Naive thymus-derived CD4-positive, alpha-beta T cell (primary cell): ENCODE measurements around the gene MKRN2OS. TPM values are rescaled to one million over a fixed set of nuclear protein-coding genes. Genes with fewer than 3 reads are reported as not detected.

Source experiments
- ATAC-seq: fragments of 150-1000 bp; cut with Tn5 transposase; 2 replicates; pipeline ENCODE4 v1.10.0; 2021; ENCODE audit warnings: mild to moderate bottlenecking, moderate library complexity
- CTCF ChIA-PET: fragments of 350-600 bp; sonication (Branson Sonifier 250); formaldehyde crosslinking; loops from one replicate; lab custom pipeline; 2021; ENCODE audit warnings: antibody characterized with exemption; lab: Charles Lee
- POLR2A ChIA-PET: fragments of 350-600 bp; sonication (Branson Sonifier 250); formaldehyde crosslinking; loops from one replicate; lab custom pipeline; 2021; ENCODE audit warnings: antibody characterized with exemption, inconsistent platforms; lab: Charles Lee
- DNase-seq, 9 donors: peaks; one replicate each; pipeline versions ENCODE4 v3.0.0 to v3.0.0-alpha.2; 2020 to 2022; ENCODE audit warnings: mixed read lengths in 1 of 9
- H3K27ac ChIP-seq: one replicate; pipeline ENCODE4 v1.7.0; 2013; ENCODE audit warnings: mild to moderate bottlenecking, low read depth, low read length, moderate library complexity
- H3K27me3 ChIP-seq, 2 donors: one replicate each; pipeline ENCODE4 v1.7.0; 2013; ENCODE audit warnings: low read length in 2 of 2, mild to moderate bottlenecking in 2 of 2, moderate library complexity in 2 of 2; ENCODE audit not compliant: control insufficient read depth in 2 of 2, insufficient read depth in 2 of 2
- H3K36me3 ChIP-seq, 3 experiments: 1 replicate in 2 of 3; 2 replicates in 1 of 3; pipeline ENCODE4 v1.7.0; 2013; ENCODE audit warnings: low read length in 3 of 3, mild to moderate bottlenecking in 3 of 3, moderate library complexity in 1 of 3; ENCODE audit not compliant: insufficient read depth in 3 of 3, control insufficient read depth in 2 of 3
- H3K4me1 ChIP-seq, 2 donors: one replicate each; pipeline ENCODE4 v1.7.0; 2013; ENCODE audit warnings: low read length in 2 of 2, mild to moderate bottlenecking in 2 of 2, moderate library complexity in 1 of 2; ENCODE audit not compliant: control insufficient read depth in 2 of 2, insufficient read depth in 2 of 2
- H3K4me3 ChIP-seq: 2 replicates; pipeline ENCODE4 v1.7.0; 2013; ENCODE audit warnings: mild to moderate bottlenecking, low read length
- H3K9me3 ChIP-seq, 3 experiments: 1 replicate in 2 of 3; 2 replicates in 1 of 3; pipeline ENCODE4 v1.7.0; 2013; ENCODE audit warnings: low read length in 3 of 3; ENCODE audit not compliant: control insufficient read depth in 2 of 3
- H3K27ac Mint-ChIP-seq, 9 donors: one replicate each; pipeline ENCODE4 v1.8.0; 2020 to 2022; ENCODE audit warnings: mixed read lengths in 9 of 9, mild to moderate bottlenecking in 8 of 9, moderate library complexity in 5 of 9, inconsistent platforms in 2 of 9
- H3K27me3 Mint-ChIP-seq, 5 donors: one replicate each; pipeline ENCODE4 v1.8.0; 2021 to 2022; ENCODE audit warnings: mixed read lengths in 5 of 5, mild to moderate bottlenecking in 1 of 5
- H3K36me3 Mint-ChIP-seq, 5 donors: one replicate each; pipeline ENCODE4 v1.8.0; 2020 to 2022; ENCODE audit warnings: mixed read lengths in 5 of 5, mild to moderate bottlenecking in 3 of 5, inconsistent platforms in 1 of 5
- H3K4me1 Mint-ChIP-seq, 7 donors: one replicate each; pipeline ENCODE4 v1.8.0; 2020 to 2022; ENCODE audit warnings: mixed read lengths in 7 of 7, mild to moderate bottlenecking in 3 of 7, inconsistent platforms in 1 of 7
- H3K4me3 Mint-ChIP-seq, 10 donors: one replicate each; pipeline ENCODE4 v1.8.0; 2020 to 2022; ENCODE audit warnings: mild to moderate bottlenecking in 10 of 10, mixed read lengths in 10 of 10, moderate library complexity in 6 of 10, inconsistent platforms in 2 of 10
- H3K9me3 Mint-ChIP-seq, 11 donors: one replicate each; pipeline ENCODE4 v1.8.0; 2020 to 2022; ENCODE audit warnings: mixed read lengths in 11 of 11, mild to moderate bottlenecking in 4 of 11, inconsistent platforms in 1 of 11, moderate library complexity in 1 of 11
- intact Hi-C, 2 donors: fragments of 100-400 bp; cut with micrococcal nuclease; formaldehyde crosslinking; loops; one replicate each; pipeline ENCODE4 v1.15.1; 2023
- polyA plus RNA-seq, 2 donors: library from polyadenylated mRNA; unstranded; fragments of 300-500 nt; fragmentation: Illumina TruSeq; gene quantifications; one replicate each; pipeline ENCODE4 v1.2.3, GENCODE V29; 2021
- total RNA-seq, 6 experiments: library from RNA in 5 of 6; stranded (reverse) in 5 of 6; gene quantifications; 1 replicate in 5 of 6; 2 replicates in 1 of 6; pipeline ENCODE4 v1.2.3 and lab custom pipeline; 2021 to 2026

Gene MKRN2OS
- total and polyA plus RNA-seq, 7 experiments from 2014 or later, result not detected

- intact Hi-C loops, result no loop called here
- Histone ChIP-seq H3K4me3 (no peak overlapping the region), H3K27ac (no peak overlapping the region), H3K27me3 (no peaks in the 10 kb centered on the region), H3K9me3 (no peaks in the 10 kb centered on the region), H3K36me3 (peaks cover 0 to 4% (median 0%) of the 10 kb centered on the region in 3 experiments), H3K4me1 (no peaks in the 10 kb centered on the region)
- H3K4me1 Mint-ChIP-seq, result peaks cover 0 to 8% (median 0%) of the 10 kb centered on the region in 7 donors
- no peak for DNase-seq
- H3K4me3 Mint-ChIP-seq, result no peak overlapping the region
- H3K36me3 Mint-ChIP-seq, result peaks cover 2 to 43% (median 10%) of the 10 kb centered on the region in 5 donors
- ChIA-PET CTCF (no interaction called here), POLR2A (interaction anchor here (0.8 kb wide), 1 partner anchor 31 kb away, joined by 3 read pairs; the partner anchor contains the start of gene TSEN2)
- no peak for ATAC-seq
- no peak overlapping the region for H3K27ac Mint-ChIP-seq
- H3K27me3 Mint-ChIP-seq, result no peaks in the 10 kb centered on the region
- H3K9me3 Mint-ChIP-seq, result no peaks in the 10 kb centered on the region
These were observed 29.7 kb downstream of the MKRN2OS start for GRCh38 chr3:12515631-12516030.

- H3K27ac Mint-ChIP-seq, result peak overlapping the region in 2 of 9 donors; percentile 53 to 56
- peaks cover 0 to 8% (median 0%) of the 10 kb centered on the region in 7 donors for H3K4me1 Mint-ChIP-seq
These were observed 31.4 kb downstream of the MKRN2OS start for GRCh38 chr3:12513694-12514446.

GRCh38 chr3:12512534-12513118, 32.7 kb downstream of the MKRN2OS start:
- Mint-ChIP-seq H3K4me3 (no peak overlapping the region), H3K27ac (no peak overlapping the region), H3K27me3 (no peaks in the 10 kb centered on the region), H3K9me3 (no peaks in the 10 kb centered on the region), H3K36me3 (peaks cover 1 to 34% (median 8%) of the 10 kb centered on the region in 5 donors), H3K4me1 (peaks cover 0 to 13% (median 0%) of the 10 kb centered on the region in 7 donors)
- no peaks in the 10 kb centered on the region for H3K27me3 ChIP-seq
- ATAC-seq, result no peak
- no peaks in the 10 kb centered on the region for H3K9me3 ChIP-seq
- intact Hi-C loops, result no loop called here
- H3K27ac ChIP-seq, result no peak overlapping the region
- peaks cover 0 to 3% (median 0%) of the 10 kb centered on the region in 3 experiments for H3K36me3 ChIP-seq
- ChIA-PET POLR2A (no interaction called here), CTCF (no interaction called here)
- no peak overlapping the region for H3K4me3 ChIP-seq
- DNase-seq, result no peak
- H3K4me1 ChIP-seq, result no peaks in the 10 kb centered on the region

More at GRCh38 chr3:12513694-12514446, 31.4 kb downstream of the MKRN2OS start:
- Mint-ChIP-seq H3K4me3 (no peak overlapping the region), H3K36me3 (peaks cover 1 to 36% (median 7%) of the 10 kb centered on the region in 5 donors), H3K9me3 (no peaks in the 10 kb centered on the region), H3K27me3 (no peaks in the 10 kb centered on the region)
- Histone ChIP-seq H3K27ac (no peak overlapping the region), H3K4me3 (no peak overlapping the region), H3K4me1 (no peaks in the 10 kb centered on the region), H3K9me3 (no peaks in the 10 kb centered on the region), H3K27me3 (no peaks in the 10 kb centered on the region), H3K36me3 (peaks cover 0 to 3% (median 0%) of the 10 kb centered on the region in 3 experiments)
- DNase-seq, result no peak
- no peak for ATAC-seq
- CTCF ChIA-PET, result no interaction called here
- POLR2A ChIA-PET, result no interaction called here
- intact Hi-C loops, result no loop called here

- ChIA-PET POLR2A (no interaction called here), CTCF (no interaction called here)
- peaks cover 0 to 17% (median 0%) of the 10 kb centered on the region in 3 experiments for H3K36me3 ChIP-seq
These were observed 35.8 kb downstream of the MKRN2OS start for GRCh38 chr3:12509466-12509865.

GRCh38 chr3:12508291-12508700, 37.0 kb downstream of the MKRN2OS start:
- Mint-ChIP-seq H3K27ac (no peak overlapping the region), H3K36me3 (peaks cover 2 to 50% (median 16%) of the 10 kb centered on the region in 5 donors), H3K27me3 (no peaks in the 10 kb centered on the region), H3K9me3 (no peaks in the 10 kb centered on the region), H3K4me3 (no peak overlapping the region), H3K4me1 (peaks cover 0 to 6% (median 0%) of the 10 kb centered on the region in 7 donors)
- no peak for ATAC-seq
- H3K27me3 ChIP-seq, result no peaks in the 10 kb centered on the region
- intact Hi-C loops, result no loop called here
- H3K9me3 ChIP-seq, result no peaks in the 10 kb centered on the region
- ChIA-PET POLR2A (no interaction called here), CTCF (interaction anchor here (0.6 kb wide), 1 partner anchor 287 kb away, joined by 3 read pairs; no protein-coding TSS in a partner anchor)
- no peak overlapping the region for H3K4me3 ChIP-seq
- no peaks in the 10 kb centered on the region for H3K4me1 ChIP-seq
- DNase-seq, result no peak
- H3K36me3 ChIP-seq, result peaks cover 0 to 29% (median 0%) of the 10 kb centered on the region in 3 experiments
- H3K27ac ChIP-seq, result no peak overlapping the region

More at GRCh38 chr3:12509466-12509865, 35.8 kb downstream of the MKRN2OS start:
- ATAC-seq (no peak), DNase-seq (no peak)
- Histone ChIP-seq H3K4me1 (no peaks in the 10 kb centered on the region), H3K4me3 (no peak overlapping the region), H3K27me3 (no peaks in the 10 kb centered on the region), H3K27ac (no peak overlapping the region), H3K9me3 (no peaks in the 10 kb centered on the region)
- Mint-ChIP-seq H3K36me3 (peaks cover 2 to 43% (median 13%) of the 10 kb centered on the region in 5 donors), H3K4me1 (peaks cover 0 to 14% (median 0%) of the 10 kb centered on the region in 7 donors), H3K27ac (no peak overlapping the region), H3K4me3 (no peak overlapping the region), H3K9me3 (no peaks in the 10 kb centered on the region), H3K27me3 (no peaks in the 10 kb centered on the region)
- intact Hi-C loops, result no loop called here

GRCh38 chr3:12507591-12508281, 37.6 kb downstream of the MKRN2OS start:
- intact Hi-C loops, result no loop called here
- Mint-ChIP-seq H3K4me3 (no peak overlapping the region), H3K27me3 (no peaks in the 10 kb centered on the region), H3K4me1 (peaks cover 0 to 6% (median 0%) of the 10 kb centered on the region in 7 donors), H3K9me3 (no peaks in the 10 kb centered on the region), H3K27ac (no peak overlapping the region), H3K36me3 (peaks cover 3 to 55% (median 19%) of the 10 kb centered on the region in 5 donors)
- Histone ChIP-seq H3K27ac (no peak overlapping the region), H3K36me3 (peaks cover 0 to 33% (median 0%) of the 10 kb centered on the region in 3 experiments), H3K4me3 (no peak overlapping the region), H3K9me3 (no peaks in the 10 kb centered on the region), H3K27me3 (no peaks in the 10 kb centered on the region), H3K4me1 (no peaks in the 10 kb centered on the region)
- POLR2A ChIA-PET, result no interaction called here
- CTCF ChIA-PET, result no interaction called here
- no peak for DNase-seq
- no peak for ATAC-seq
